ACC112 (cell line): ENCODE measurements around the gene MTA1.

Experiments
- H2AFZ ChIP-seq: fragments of 200-600 bp; sonication (generic); one replicate; pipeline ENCODE4 v1.6.0; 2017; ENCODE audit warnings: antibody characterized with exemption, low read length; ENCODE audit not compliant: unreplicated experiment
- H3K27ac ChIP-seq: fragments of 200-600 bp; sonication (generic); 2 replicates; pipeline ENCODE4 v1.5.1; 2014; ENCODE audit warnings: low read depth, mild to moderate bottlenecking, antibody characterized with exemption, low read length, moderate library complexity
- H3K27me3 ChIP-seq: fragments of 200-600 bp; sonication (generic); 2 replicates; pipeline ENCODE4 v1.6.1; 2014; ENCODE audit warnings: mild to moderate bottlenecking, antibody characterized with exemption, low read length, moderate library complexity, mixed read lengths; ENCODE audit not compliant: insufficient read depth
- H3K36me3 ChIP-seq: fragments of 200-600 bp; sonication (generic); 2 replicates; pipeline ENCODE4 v1.6.1; 2016; ENCODE audit warnings: mild to moderate bottlenecking, antibody characterized with exemption, low read length, moderate library complexity, mixed read lengths; ENCODE audit not compliant: insufficient read depth
- H3K4me1 ChIP-seq: fragments of 200-600 bp; sonication (generic); one replicate; pipeline ENCODE4 v1.6.1; 2016; ENCODE audit warnings: low read length, mixed read lengths; ENCODE audit not compliant: insufficient read depth, unreplicated experiment, control insufficient read depth
- H3K4me3 ChIP-seq: fragments of 200-600 bp; sonication (generic); 2 replicates; pipeline ENCODE4 v1.5.1; 2014; ENCODE audit warnings: mild to moderate bottlenecking, low read depth, low read length
- H3K79me2 ChIP-seq: fragments of 200-600 bp; sonication (generic); one replicate; pipeline ENCODE4 v1.6.0; 2016; ENCODE audit warnings: low read length; ENCODE audit not compliant: control insufficient read depth, unreplicated experiment, insufficient read depth

Gene MTA1

DNA sequence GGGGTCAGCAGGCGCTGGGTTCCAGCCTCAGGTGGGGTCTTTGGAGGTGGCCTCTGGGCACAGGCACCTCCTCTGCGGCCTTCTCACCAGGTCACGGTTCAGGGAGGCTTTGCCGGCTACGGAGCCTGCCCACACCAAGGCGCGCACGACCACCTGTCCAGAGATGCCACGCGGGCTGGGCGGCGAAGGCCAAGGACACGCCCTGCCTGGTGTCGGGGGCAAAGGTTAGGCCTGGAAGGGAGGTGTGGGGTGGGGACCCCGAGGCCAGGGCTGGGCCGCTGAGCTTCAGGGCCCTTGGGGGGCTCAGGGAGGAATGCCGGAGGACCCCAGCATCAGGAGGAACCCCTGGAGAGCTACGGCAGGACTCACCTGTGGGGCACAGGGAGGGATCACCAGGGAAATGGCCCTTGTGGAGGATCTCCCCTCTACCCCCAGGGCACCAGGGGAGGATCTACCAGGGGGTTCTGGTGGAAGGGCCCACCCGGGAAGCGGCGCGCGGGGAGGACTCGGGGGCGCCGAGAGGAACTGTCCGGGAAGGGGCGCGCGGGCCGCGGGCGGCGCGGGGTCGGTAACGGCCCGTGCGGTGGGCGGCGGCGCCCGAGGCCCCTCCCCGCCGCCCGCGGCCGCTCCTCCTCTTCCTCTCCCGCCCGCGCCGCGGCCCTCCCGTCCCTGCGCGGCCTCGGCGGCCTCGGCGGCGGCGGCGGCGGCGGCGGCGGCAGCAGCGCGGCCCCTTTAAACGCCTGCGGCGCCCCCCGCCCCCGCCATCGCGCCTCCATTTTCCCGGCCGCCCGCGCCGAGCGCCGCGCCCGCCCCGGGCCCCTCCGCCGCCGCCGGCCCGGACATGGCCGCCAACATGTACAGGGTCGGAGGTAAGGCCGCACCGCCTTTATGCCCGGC is at the start of gene MTA1:
Gene MTA1 (plus strand): TSS at position 633 of the 897 bp plus-strand sequence. CDS start 209 bp downstream, at position 842.
- H3K27me3 ChIP-seq, result no peaks in the 10 kb centered on the region
- no peaks in the 10 kb centered on the region for H3K36me3 ChIP-seq
- peak within 1 kb of the TSS; percentile 73 for H2AFZ ChIP-seq
- H3K79me2 ChIP-seq, result peaks cover 45% of the 10 kb centered on the region
- H3K27ac ChIP-seq, result no peak within 1 kb of the TSS; the same call in 1 of the 2 replicates
- peak within 1 kb of the TSS; percentile 99 for H3K4me3 ChIP-seq
- peaks cover 19% of the 10 kb centered on the region for H3K4me1 ChIP-seq

DNA sequence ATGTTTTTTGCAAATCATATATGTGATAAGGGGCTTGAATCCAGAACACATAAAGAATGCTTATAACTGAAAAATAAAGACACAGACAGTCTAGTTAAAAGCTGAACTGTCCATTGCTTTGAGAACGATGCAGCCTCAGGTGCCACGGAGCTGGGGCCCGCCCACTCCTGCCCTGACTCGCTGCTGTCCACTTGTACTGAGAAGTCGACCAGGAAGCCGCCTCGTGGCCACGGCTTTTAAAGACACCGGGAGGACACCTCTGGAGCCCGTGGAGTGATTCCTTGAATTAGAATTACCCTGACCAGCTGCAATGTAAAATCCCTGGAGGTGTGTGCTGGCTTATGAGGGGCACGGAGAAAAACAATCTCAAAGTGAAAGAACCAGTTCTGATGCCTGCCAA is 45.2 kb upstream of the MTA1 start:
- Histone ChIP-seq H3K36me3 (no peaks in the 10 kb centered on the region), H2AFZ (no peak overlapping the region), H3K4me3 (no peak overlapping the region), H3K79me2 (no peaks in the 10 kb centered on the region), H3K27ac (no peak overlapping the region), H3K27me3 (no peaks in the 10 kb centered on the region), H3K4me1 (no peaks in the 10 kb centered on the region)

DNA sequence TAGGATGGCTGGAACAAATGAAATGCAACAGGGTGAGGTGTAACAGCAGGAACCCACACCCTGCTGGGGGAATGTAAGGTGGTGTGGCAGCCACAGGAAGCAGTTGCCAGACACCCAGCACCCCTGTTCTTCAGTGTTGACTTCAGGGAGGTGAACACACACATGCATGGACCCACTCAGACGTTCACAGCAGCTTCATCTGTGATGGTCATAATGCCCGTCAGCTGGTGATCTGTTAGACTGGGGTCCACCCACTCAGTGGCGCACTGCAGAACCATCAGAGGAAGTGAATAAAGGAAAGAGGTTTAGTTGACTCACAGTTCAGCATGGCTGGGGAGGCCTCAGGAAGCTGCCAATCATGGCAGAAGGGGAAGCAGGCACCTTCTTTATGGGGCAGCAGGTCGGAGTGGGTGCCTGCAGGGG is 44.0 kb upstream of the MTA1 start:
- H3K4me1 ChIP-seq, result no peaks in the 10 kb centered on the region
- no peaks in the 10 kb centered on the region for H3K79me2 ChIP-seq
- H3K36me3 ChIP-seq, result no peaks in the 10 kb centered on the region
- no peak overlapping the region for H3K27ac ChIP-seq
- H3K4me3 ChIP-seq, result no peak overlapping the region
- H2AFZ ChIP-seq, result no peak overlapping the region
- H3K27me3 ChIP-seq, result no peaks in the 10 kb centered on the region

DNA sequence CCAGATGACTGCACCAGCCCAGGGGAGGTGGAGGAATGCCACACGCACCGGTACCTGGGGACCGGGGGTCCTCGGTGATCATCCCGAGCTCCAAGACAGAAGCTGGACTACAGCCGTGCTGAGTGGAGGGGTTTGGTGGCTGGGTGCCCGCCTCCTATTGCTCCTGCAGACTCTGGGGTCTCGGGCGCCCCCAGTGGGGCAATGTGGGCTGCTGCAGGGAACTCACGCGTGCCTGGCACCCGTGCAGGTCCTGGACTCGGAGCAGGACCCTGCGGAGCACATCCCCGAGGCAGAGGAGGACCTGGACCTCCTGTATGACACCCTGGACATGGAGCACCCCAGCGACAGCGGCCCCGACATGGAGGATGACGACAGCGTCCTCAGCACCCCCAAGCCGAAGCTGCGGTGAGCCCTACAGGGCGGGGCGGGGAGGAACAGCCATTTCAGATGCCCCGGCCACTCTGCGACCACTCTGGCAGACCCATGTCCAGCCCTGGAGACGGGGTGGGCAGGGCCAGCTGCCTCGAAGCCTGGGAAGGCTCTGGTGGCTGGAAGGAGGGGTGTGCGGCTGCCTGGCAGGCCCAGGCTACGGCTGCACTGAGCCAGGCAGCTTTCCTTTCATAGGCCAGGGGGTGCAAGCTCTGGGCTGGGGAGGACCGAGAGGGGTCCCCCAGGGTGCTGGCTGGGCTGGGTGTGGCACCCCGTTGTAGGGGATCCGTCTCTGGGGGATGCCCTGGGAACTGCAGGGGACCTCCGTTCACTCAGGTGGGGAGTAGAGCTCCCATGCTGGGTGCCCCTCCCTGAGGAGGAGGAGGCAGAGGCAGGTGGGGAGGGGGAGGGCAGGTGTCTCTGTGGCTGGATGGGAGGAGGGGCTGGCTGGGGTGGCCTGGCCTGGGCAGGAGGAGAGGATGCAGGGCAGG is 42.8 kb upstream of the MTA1 start:
- Histone ChIP-seq H3K4me1 (no peaks in the 10 kb centered on the region), H3K36me3 (no peaks in the 10 kb centered on the region), H3K27ac (no peak overlapping the region), H2AFZ (no peak overlapping the region), H3K79me2 (no peaks in the 10 kb centered on the region), H3K4me3 (no peak overlapping the region), H3K27me3 (no peaks in the 10 kb centered on the region)

- no peaks in the 10 kb centered on the region for H3K4me1 ChIP-seq
- no peaks in the 10 kb centered on the region for H3K27me3 ChIP-seq
- H2AFZ ChIP-seq, result no peak overlapping the region
- H3K4me3 ChIP-seq, result no peak overlapping the region
- no peaks in the 10 kb centered on the region; the same call in 1 of the 2 replicates for H3K36me3 ChIP-seq
- no peaks in the 10 kb centered on the region for H3K79me2 ChIP-seq
- H3K27ac ChIP-seq, result no peak overlapping the region
These were observed 42.0 kb upstream of the MTA1 start for GRCh38 chr14:105377555-105378182.

- no peaks in the 10 kb centered on the region for H3K79me2 ChIP-seq
These were observed 41.4 kb upstream of the MTA1 start for GRCh38 chr14:105378199-105378598.

GRCh38 chr14:105378873-105379685 is 40.5 kb upstream of the MTA1 start:
- H3K27ac ChIP-seq, result no peak overlapping the region
- no peaks in the 10 kb centered on the region for H3K4me1 ChIP-seq
- no peaks in the 10 kb centered on the region for H3K79me2 ChIP-seq
- H3K27me3 ChIP-seq, result no peaks in the 10 kb centered on the region
- no peak overlapping the region for H3K4me3 ChIP-seq
- no peaks in the 10 kb centered on the region; the same call in 1 of the 2 replicates for H3K36me3 ChIP-seq
- no peak overlapping the region for H2AFZ ChIP-seq

More at GRCh38 chr14:105378199-105378598, 41.4 kb upstream of the MTA1 start:
- no peaks in the 10 kb centered on the region for H3K27me3 ChIP-seq
- no peak overlapping the region for H3K27ac ChIP-seq
- H3K4me1 ChIP-seq, result no peaks in the 10 kb centered on the region
- no peak overlapping the region for H3K4me3 ChIP-seq
- no peak overlapping the region for H2AFZ ChIP-seq
- H3K36me3 ChIP-seq, result no peaks in the 10 kb centered on the region; the same call in 1 of the 2 replicates

DNA sequence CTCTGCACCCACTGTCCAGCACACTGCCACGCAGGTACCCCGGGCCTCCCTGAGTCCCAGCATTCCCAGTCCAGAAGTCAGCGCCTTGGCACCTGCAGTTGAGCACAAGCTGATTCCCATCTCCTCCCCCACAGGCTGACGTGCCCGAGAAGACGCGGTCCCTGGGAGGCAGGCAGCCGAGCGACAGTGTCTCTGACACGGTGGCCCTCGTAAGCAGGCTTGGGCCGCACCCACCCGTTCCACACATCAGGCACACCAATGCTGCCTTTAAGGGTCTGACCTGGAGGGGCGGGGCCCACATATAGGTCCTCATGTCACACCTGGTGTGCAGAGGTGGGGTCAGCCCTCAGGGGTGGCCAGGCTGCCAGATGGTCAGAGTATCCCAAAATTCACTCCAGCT is 39.7 kb upstream of the MTA1 start:
- Histone ChIP-seq H3K27me3 (no peaks in the 10 kb centered on the region), H2AFZ (no peak overlapping the region), H3K36me3 (no peaks in the 10 kb centered on the region; the same call in 1 of the 2 replicates), H3K4me3 (no peak overlapping the region), H3K79me2 (no peaks in the 10 kb centered on the region), H3K4me1 (no peaks in the 10 kb centered on the region), H3K27ac (no peak overlapping the region)

GRCh38 chr14:105380756-105381155 is 38.9 kb upstream of the MTA1 start:
- Histone ChIP-seq H3K4me3 (no peak overlapping the region), H3K36me3 (no peaks in the 10 kb centered on the region; the same call in 1 of the 2 replicates), H3K27ac (no peak overlapping the region), H3K4me1 (no peaks in the 10 kb centered on the region), H3K27me3 (no peaks in the 10 kb centered on the region), H2AFZ (no peak overlapping the region), H3K79me2 (no peaks in the 10 kb centered on the region)
